Measurements from ENCODE around the gene VPS33A. TPM values are rescaled to one million over a fixed set of nuclear protein-coding genes. Genes with fewer than 3 reads are reported as not detected.

Gene VPS33A
- total and polyA plus RNA-seq, 2 of the 8 experiments (the other 6 are each of a cell fraction or from before 2014, with no cell fraction given): 16.4 to 41.8 TPM

DNA sequence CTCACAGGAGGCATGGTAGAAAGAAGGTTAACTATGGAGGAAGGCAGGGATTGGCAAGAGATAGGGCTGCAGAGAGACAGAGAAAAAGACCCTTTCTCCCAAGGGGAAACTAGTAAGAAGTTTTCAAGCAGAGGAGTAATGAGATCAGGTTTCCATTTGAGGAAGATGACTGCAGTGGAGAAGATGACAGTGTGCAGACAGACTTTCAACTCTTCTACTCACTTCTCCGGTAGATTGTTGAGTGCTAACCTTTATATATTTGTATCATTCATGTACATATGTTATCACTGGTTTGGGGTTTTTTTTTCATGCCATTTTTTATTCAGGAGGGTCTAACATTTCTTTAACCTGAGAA lies 68.7 kb downstream of the VPS33A start:
- Histone ChIP-seq H3K56ac (replicated peaks; ENCODE audit: insufficient read length, low read depth, low read length) (no peak overlapping the region), H2BK5ac (ENCODE audit: low read depth, low read length) (no peak overlapping the region), H4K5ac (ENCODE audit: insufficient read length, low read depth, low read length) (no peak overlapping the region), H3K4me2 (ENCODE audit: insufficient read depth in 1 of 2, low read depth in 2 of 2, low read length in 2 of 2) (no peak overlapping the region), H2BK15ac (ENCODE audit: low read length) (no peak overlapping the region), H2BK12ac (ENCODE audit: low read depth, low read length) (no peak overlapping the region), H3K18ac (ENCODE audit: extremely low read depth, low read length) (no peak overlapping the region), H3K14ac (ENCODE audit: insufficient read length) (no peak overlapping the region), H4K91ac (replicated peaks; ENCODE audit: insufficient read length, low read length) (no peak overlapping the region), H2BK120ac (replicated peaks; ENCODE audit: low read depth, low read length) (no peak overlapping the region), H3K79me1 (ENCODE audit: low read depth, low read length) (no peaks in the 10 kb centered on the region), H3K27ac (ENCODE audit: low read depth, low read length) (no peak overlapping the region), H2AK5ac (ENCODE audit: low read depth, low read length) (no peak overlapping the region), H3K9ac (replicated peaks in 1 of 4; ENCODE audit: extremely low read depth in 1 of 4, low read depth in 3 of 4, low read length in 3 of 4) (no peak overlapping the region), H3K4me3 (ENCODE audit: extremely low read depth in 1 of 4, insufficient read depth in 2 of 4, low read depth in 3 of 4, low read length in 4 of 4) (no peak overlapping the region), H4K20me1 (replicated peaks in 1 of 2; ENCODE audit: control insufficient read depth in 1 of 2, insufficient read depth in 2 of 2, low read length in 2 of 2) (no peaks in the 10 kb centered on the region), H3K27me3 (replicated peaks in 1 of 4; ENCODE audit: control insufficient read depth in 3 of 4, extremely low read depth in 1 of 4, insufficient read depth in 3 of 4, low read length in 3 of 4) (peaks cover 0 to 7% (median 1%) of the 10 kb centered on the region in 4 experiments; a peak in 2 of 7 replicates), H4K8ac (ENCODE audit: extremely low read depth, insufficient read depth, low read length) (no peak overlapping the region), H3K23me2 (ENCODE audit: low read depth, low read length) (no peaks in the 10 kb centered on the region), H3K79me2 (ENCODE audit: control insufficient read depth in 1 of 2, insufficient read depth in 2 of 2, low read length in 2 of 2) (no peaks in the 10 kb centered on the region), H2AFZ (ENCODE audit: low read length) (no peak overlapping the region), H3K36me3 (ENCODE audit: control insufficient read depth in 2 of 4, insufficient read depth in 4 of 4, low read length in 3 of 4) (no peaks in the 10 kb centered on the region), H3K4me1 (replicated peaks in 1 of 4; ENCODE audit: control insufficient read depth in 3 of 4, insufficient read depth in 4 of 4, low read length in 3 of 4) (no peaks in the 10 kb centered on the region), H3K4ac (replicated peaks; ENCODE audit: insufficient read length, low read depth, low read length) (no peak overlapping the region), H2BK20ac (ENCODE audit: low read length) (no peak overlapping the region), H3K9me3 (ENCODE audit: insufficient read depth in 2 of 2, low read depth in 1 of 2, low read length in 1 of 2) (no peaks in the 10 kb centered on the region), H3K23ac (ENCODE audit: insufficient read length) (no peak overlapping the region)
- no peak for FAIRE-seq
- ChIA-PET POLR2A (ENCODE audit: partially characterized antibody) (no interaction called here), CTCF (ENCODE audit: partially characterized antibody) (no interaction called here)
- WGBS, 2 experiments (ENCODE audit: extremely low coverage in 1 of 2, insufficient coverage in 1 of 2, insufficient read length in 1 of 2, insufficient replicate concordance in 2 of 2, low coverage in 1 of 2, low lambda C conversion rate in 2 of 2, missing lambda C conversion rate in 1 of 2): 100% methylated on average over 1 of the region's 1 CpG; no CpG with 5 or more reads in 1 of the 2 experiments
- no peak for TF ChIP-seq KDM1A (IDR thresholded peaks at IDR 0.05; ENCODE audit: borderline replicate concordance, low read length)
- no peak for DNase-seq (ENCODE audit: low read depth in 1 of 2, low spot score in 2 of 2)
